Cerebellar nuclear complex (tissue), 1 donor: ENCODE data around the gene CNN3.

Experiments
- DNase-seq, 2 experiments: peaks; one replicate each; lab custom pipeline; 2025; lab: John Stamatoyannopoulos, UW

The CNN3 gene

DNA sequence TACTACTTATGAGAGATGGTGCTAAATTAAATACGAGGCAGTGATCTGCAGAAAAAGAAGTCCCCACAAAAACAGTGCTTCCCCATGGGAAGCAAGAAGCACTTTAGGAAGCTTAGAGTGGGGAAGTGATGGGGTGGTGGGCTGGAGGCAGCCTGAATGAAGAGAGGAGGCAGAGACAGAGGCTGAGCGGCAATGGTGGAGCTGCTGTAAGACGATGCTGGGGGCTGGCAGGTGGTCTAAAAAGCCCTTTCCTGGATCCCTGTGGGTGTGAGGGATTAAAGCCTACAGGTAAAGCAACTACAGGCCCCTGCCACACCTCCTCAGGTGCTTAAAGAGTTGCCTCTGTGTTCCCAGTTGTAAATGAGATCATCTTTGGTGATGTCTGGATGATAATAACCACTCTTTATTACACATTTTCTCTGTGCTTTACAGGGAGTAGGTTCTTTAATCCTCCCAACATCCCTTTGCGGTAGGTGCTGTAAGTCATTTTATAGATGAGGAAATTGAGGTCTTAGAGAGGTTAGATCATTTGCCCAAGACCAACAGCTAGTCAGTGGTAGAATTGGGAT lies 39.2 kb downstream of the CNN3 start:
- no peak for DNase-seq

DNA sequence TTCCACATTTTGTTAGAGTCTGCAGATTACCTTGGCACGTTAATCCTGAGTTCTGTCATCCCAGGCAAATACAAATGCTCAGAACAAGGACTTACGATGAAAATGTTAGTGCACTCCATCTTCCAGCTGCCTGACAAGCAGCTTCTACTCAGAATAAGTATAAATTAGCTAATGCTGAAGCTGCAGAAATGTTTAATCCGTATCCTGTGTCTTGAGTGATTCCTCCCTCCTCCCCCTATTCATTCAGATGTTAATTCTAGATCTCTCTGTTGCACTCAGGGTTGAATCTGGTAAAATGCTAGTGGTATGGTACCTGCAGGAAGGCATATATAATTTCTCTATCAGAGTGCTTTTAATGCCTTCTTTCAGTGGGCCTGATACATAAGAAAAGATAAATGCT lies 39.8 kb downstream of the CNN3 start:
- no peak for DNase-seq

DNA sequence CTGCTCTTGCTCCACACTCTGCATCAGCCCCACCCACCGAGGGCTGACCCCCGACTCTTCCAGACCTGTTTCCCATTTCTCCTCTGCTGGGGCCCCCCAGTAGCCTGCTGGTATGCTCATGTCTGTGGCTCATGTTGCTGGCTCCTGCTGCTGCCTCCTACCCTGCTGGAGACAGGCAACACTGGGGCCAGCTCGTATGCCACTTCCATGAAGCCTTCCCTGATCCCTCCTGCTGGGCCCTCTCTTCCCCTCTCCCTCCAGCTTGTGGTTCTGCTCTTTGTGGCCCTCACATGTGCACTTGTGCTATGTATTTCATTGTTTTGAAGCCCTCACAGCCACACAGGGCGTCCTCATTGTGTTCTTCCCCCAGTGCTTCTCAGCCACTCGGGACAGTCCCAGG lies 40.5 kb downstream of the CNN3 start:
- DNase-seq: no peak

DNA sequence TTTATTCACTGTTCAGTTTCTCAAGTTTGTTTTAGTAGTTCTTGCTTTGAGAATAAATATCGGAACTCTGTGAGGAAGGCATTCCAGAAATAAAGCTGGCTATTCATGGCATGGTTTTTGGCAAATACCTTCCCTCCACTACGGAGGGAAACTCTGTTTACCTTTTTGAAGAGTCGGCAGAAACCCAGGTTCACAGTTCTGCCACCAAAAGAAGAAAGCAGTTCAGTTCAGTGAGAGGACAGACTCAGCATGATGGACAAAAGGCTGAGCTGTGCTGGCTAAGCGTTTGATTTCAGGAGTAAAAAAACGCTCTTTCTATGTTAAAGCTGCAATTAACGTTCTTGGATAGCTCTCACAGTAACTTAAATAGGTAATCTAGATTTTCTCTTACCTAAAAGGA lies 42.4 kb downstream of the CNN3 start:
- DNase-seq: no peak

DNA sequence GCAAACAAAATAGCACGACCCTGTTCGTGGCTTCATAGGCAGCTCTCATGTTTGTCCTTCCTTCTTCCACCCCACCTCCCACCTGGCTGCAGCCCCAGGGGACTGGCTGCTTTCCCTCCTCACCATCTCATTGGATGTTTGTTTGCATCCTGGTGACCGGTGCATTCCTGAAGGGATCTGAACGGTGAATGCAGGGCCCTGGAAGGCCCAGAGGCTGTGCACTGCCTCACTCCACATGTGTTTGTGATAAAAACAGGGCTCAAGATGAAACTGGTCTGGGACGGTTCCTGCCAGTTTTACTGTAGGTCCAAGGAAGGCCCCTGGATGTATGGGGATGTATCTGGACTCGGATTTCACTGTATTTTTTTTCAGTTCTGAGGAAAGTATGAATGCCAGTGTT lies 42.8 kb downstream of the CNN3 start:
- no peak for DNase-seq

DNA sequence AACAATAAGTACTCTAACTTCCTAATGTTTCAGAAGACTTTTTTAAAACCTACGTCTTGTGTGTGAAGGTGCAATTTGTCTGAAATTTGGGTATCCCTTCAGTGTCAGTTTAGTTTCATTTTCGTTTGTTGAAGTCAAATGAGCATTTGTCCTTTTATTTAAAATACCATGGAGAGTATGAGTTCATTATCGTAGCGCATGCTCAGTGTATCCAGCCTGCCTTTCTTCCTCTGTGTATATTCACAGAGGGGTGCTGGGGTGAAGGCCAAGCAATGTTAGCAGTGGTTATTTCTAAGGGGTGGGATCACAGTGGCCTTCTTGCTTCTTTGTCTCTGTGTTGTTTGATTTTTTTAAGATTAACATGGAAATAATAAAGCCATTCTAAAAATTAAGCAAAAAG lies 43.2 kb downstream of the CNN3 start:
- DNase-seq: no peak

DNA sequence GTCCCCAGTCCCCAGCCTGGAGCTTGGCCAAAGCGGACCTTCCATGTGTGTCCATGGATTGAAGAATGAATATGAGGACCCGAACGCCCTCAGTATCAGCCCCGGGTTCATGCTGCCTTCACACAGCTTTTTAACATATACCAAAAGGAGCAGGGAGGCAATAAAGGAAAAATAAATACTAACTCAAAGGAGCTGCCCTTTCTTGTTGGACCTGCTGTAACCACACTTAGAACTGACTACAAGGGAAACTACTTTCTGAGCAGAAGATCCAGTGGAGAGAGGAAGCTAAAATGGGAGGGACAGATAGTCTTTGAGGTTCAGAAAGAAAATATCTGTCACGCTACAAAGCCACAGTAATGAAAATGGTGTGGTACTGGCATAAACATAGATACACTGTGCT lies 48.6 kb downstream of the CNN3 start:
- no peak for DNase-seq

DNA sequence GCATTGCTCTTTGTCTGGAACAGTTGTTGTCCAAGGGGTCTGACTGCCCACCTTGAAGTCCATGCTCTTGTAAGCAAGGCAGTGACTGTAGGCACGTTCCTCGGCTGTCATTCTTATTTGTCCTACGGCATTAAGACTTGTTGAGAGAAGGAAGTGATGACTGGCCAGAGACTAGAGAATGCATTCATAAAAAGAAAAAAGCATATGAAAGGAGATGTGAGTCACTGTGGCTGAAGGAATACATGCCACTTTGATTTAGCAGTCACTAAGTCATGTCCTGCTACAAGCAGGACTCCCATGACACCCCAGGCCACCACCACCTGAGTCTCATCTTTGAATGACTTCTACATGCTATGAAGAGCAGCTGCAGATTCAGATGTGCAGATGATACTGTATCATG lies 50.5 kb downstream of the CNN3 start:
- DNase-seq: no peak

DNA sequence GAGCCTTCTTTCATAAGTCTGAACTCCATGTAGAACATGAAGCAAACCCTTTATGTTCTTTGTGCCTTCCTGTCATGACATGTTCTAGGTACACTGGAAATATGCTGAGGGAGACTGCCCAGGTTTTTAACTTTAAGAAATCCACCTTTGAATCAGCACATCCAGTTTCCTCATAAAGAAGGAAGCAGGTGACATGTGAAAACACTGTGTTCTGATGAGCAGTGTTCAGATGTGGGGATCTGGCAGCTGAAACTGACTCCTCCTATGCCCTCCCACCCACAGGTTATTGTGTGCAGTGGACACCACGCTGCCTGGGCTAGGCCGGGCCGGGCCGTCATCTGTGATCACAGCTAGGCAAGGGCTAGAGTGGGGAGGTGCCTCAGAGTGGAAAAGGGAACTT lies 51.1 kb downstream of the CNN3 start:
- no peak for DNase-seq

DNA sequence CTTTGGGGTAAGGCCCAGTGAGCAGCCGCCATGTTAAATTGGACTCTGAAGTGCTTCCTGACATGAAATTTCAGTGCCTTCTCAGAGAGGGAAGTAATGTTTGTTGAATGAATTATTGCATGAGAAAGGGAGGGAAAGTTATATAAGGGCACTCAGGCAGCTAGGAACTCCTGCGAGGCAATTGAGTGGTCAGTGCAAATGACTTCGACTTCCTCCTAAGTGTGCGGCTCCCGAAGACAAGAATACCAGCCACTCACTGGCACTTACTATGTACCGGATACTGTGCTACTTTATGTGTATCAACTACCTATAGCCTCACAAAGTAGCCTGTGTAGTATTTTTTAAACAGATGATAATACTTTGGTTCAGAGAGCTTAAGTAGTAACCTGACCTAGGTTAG lies 52.5 kb downstream of the CNN3 start:
- no peak for DNase-seq

DNA sequence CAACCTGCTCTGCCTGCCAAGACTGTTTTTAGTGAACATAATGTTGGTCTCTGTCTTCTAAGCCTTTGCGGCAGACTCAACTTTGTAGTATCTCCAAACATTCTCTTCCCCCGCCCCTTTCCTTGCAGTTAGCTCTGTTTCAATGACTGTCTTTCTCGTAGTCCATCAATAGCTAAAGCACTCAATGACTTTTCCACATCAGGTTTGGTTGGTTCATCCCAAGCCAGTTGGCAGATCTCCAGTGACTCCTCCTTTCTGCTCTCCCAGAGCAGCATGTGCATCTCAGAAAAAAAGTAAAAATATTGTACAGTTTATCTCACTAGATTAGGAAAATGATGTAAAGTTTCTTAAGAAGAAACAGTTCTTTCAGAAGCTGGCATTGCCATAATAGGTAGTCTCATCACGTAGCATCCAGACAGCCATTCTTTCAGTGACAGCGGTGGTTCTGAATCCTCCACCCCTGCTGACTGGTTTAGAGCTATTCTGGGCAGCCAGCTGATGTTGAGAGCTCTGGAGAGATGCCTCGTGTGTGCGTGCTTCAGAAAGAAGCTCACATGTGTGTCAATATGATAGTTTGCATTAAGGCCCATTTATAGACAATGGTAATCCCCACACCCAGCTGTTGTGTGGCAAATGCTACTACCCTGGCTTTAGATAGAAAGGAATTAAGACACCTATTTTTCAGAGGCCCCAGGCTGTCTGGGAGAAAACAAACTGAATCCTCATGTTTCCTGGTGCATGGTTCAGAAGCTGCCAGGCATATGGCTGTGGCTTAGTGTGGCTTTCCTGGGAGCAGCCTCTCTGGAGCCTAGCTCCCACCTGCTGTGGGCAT lies 53.2 kb downstream of the CNN3 start:
- no peak for DNase-seq

DNA sequence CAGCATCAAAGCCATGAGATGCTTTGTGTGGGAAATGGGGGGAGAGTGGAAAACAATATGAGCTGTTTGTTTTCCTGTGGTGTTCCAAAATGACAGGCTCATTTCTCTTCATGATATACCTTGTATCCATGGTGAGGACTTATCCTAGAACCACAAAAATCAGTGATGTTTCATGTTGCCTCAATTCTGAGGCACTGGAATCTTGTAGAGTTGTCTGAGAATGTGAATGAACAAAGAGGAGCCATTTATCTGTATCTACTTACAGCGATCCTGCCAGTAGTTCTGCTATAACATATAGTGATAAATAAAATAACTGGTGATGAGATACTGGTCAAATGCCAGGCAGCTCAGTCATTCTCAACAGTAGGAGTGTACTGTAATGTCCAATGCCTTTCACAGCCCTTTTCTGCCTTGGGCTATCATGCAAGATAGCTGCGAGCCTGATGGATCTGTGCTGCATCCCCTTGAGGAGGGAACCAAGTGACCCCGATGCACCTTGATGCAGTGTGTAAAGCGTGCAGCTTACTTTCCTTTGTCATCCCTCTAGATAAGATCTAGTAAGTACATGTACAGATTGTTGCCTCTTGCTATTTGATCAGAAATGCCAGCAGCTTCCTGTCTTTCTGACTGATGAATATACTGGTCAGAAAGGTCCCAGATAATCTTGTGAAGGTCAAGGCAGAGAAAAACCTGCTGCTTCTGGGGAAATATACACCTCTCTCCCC lies 54.0 kb downstream of the CNN3 start:
- no peak for DNase-seq

DNA sequence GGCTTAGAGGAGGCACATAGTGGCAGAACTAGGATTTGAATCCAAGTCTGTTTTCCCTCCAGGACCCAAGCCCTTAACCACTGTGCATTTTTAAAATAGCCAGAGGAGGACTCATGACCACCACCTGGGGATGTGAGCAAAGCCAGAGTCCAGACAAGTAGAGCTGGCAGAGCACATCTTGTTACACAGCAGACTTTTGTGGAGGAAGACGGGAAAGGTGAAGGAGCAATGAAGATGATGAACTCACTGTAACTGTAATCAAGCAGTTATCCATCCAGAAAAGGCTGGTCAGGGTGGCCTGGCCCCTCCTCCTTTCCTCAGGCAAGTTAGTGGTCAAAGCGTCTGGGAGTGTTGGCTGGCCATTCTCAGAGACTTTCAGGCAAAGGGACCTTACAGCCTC lies 55.9 kb downstream of the CNN3 start:
- no peak for DNase-seq

DNA sequence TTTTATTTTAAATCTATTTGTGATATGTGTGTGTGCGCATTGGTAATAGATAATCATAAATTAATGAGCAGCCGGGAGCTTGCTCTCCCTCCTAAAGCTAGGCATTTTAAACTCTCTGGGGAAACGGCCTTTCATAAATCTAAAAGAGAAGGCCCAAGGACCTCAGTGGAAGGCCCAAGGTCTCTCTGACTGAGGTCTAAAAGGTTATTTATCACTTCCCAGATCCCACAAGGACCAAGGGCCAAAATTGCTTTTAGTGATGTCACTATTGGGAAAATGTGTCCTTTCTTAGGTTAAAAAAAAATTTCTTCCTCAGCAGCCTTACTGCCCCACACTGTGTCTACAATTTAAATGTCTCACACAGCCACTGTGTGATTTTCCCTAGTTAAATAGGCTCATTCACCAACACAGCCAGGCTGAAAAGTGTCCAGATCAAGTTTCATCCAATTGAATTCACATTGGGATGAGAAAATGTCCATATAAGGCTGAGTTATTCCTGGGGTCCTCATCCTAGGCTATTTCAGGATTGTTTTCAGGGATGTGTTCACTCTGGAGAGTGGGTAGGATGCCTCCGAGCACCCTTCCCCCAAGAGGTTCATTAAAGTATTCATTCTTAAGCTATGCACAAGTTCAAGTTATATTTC lies 60.6 kb downstream of the CNN3 start:
- no peak for DNase-seq

DNA sequence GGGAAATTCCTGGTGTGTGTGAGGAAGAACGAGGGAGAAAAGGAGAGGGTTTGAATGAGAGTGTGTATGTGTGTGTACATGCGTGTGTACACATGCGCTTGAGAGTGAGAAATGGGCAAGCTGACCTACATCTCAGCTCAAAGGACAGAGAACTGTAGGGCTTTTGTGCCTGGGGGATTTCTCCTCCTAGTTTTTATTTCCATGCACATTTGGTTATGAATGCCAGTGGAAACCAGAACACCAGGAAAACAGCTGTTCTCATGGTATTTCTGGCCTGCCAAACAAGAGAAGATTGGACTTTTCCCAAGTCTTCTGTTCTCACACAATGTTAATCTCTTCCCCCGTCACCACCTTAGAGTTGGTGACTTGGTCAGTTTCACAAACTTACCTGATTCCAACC lies 61.5 kb downstream of the CNN3 start:
- DNase-seq: no peak

DNA sequence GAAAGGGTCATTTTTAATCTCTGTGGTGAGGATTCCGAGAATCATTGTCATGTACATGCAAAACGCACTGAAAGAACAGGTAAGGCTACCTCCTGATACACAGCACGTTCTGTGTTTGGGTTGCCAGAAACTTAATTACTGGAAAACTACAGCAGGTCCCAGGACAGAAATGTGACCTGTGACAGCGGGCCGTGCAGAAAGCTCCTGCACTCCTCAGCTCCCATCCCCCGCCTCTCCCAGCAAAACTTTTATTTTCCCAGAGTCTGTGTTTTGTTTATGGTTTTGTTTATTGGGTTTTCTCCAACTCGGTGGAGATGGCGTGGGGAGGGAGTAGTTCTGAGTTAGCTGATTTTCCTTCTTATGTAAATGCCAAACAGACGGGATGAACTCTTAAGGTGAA lies 62.1 kb downstream of the CNN3 start:
- no peak for DNase-seq

DNA sequence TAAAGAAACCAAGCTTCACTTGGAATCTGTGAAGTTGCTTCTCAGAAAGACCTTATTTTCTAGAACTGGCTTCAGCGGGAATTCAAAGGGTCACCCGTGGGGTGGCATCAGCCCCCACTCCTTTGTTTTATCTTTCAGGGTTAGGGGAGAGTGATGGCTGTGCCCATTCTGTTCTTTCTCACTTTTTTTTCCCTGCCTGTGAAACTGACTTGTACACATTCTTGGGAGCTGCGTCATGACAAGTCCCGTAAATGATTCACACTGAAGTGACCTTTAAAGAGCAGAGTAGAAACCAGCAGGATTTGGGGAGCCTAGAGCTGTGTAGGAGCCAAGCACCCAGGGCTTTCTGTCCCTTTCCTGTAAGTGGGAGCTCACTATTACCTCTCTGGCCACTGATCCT lies 63.0 kb downstream of the CNN3 start:
- DNase-seq: no peak

DNA sequence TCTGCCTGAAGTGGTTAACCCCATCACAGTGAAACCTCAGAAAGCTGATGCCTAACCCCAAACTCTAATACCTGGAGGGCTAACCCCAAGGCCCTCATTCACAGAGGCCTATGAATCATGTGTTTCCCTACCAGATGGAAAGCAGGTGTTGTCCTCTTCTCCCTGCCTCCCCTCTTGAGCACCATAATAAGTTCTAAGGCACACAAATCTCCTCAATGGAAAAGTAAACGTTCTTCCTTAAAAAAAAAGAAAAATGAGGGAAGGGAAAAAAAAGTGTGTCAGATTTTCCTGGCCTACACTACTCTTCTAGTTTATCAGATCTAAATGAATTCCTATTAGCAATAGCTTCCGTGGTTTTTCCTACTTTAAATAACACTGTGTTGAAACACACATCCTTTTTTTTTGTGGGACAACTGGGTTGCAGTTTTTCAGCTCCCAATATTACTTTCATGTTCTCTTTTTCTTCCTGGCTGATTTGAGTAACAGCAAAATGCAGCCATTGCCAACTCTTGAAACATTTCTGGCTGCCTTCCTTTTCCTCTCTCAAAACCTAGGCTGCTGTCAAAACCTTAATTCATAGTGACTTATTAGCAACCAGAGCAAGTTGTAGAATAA lies 63.5 kb downstream of the CNN3 start:
- no peak for DNase-seq

DNA sequence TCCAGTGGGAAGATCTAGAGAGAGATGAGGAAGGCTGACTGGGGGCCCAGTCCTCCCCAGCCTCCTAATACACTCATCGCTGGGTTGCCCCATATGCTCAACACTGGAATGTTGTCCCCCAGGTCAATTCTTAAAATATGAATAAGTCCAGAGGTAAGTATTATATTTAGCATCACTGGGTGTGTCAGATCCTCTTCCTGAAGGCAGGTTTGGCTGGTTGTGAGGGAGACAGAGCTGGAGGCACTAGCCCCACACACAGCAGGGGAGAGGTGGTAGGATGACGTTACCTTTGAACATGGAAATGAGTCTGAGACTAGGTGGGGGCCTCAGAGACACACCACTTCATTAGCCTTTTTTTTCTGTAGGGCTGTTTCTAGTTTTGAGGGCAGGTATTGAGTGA lies 64.2 kb downstream of the CNN3 start:
- no peak for DNase-seq

DNA sequence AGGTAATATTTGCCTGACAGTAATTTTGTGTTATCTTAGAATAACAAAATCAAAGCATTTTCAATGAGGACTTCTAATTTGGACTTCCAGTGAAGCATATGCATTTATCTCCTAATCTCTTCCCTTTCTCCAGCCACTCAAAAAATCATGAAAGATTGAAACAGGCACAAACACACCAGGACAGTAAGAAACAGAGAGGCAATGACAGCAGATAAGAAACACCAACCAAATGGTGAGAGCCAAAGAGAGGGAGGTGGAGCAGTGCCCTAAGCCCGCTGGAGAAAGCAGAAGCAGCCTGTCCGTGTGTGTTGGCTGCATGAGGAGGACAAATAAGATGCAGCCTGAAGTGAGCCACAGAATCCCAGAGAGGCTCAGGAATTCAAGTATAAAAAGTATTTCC lies 67.7 kb downstream of the CNN3 start:
- no peak for DNase-seq

DNA sequence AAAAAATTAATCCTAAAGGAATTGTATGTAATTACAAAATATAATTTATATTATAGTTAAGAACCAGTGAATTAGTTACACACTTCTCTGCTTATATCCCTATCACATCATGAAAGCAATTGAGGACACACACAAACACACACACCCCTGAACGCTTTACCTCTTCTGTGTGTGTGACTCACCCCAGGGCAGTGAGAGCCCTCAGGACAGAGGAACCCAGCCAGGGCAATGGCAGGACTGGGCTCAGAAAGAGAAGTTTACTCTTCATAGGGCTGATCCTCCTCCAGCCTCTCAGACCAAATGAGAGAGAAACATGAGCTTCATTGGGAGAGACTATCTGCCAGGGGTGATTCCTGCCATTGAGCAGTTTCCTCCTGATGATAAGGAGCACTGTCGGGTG lies 68.6 kb downstream of the CNN3 start:
- no peak for DNase-seq

DNA sequence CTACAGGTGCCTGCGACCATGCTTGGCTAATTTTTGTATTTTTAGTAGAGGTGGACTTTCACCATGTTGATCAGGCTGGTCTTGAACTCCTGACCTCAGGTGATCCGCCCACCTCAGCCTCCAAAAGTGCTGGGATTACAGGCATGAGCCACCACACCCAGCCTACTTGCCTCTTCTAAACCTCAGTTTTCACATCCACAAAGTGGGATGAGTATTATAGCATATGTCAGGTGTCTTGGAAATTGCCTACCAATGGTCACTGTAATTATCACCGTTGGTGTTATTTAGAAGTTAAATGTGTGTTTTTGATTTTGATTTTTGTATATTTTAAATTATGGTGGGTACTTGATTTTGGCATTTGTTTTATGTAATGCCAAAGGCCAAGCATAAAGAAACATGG lies 70.0 kb downstream of the CNN3 start:
- DNase-seq: no peak
